ENCODE data around the gene PKHD1.

Gene PKHD1

DNA sequence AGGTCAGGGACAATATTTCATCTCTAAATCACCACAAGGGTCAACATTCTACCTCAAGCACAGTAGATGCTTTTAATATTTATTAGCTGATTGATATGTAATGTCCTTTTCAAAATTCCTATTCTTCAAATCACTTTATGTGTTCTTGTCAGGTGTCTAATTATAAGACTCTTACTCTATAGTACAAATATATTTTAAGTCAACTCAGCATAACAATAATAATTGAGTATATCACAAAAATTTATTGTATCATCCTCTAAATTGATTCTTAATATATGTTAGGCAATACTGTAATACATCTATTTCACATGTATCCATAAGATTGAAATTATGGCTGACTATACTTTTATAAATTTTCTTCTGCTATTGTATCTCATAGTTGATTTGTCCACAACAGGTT, 423.9 kb downstream of the PKHD1 start:
- no peak for DNase-seq
- TF ChIP-seq GATA1 (IDR thresholded peaks at IDR 0.05; ENCODE audit: low read depth, low read length) (no peak), POLR2A (IDR thresholded peaks at IDR 0.05; ENCODE audit: low read length) (no peak)

DNA sequence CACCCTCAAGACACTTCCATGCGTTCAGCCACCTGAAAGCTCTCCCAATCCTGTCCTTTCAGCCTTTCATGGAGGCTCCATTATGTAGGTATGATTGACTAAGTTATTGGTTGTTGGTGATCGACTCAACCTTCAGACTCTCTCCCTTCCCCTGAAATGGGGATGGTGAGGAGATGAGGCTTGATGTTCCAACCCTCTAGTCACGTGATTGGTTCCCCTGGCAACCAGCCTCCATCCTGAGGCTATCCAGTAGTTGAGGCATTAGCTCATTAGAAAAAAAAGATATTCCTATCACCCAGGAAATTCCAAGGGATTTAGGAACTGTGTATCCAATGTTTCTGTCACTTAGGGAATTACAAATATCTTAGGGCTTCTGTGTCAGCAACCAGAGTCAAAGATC, 426.6 kb downstream of the PKHD1 start:
- DNase-seq = no peak
- TF ChIP-seq POLR2A (IDR thresholded peaks at IDR 0.05; ENCODE audit: low read length) (no peak), GATA1 (IDR thresholded peaks at IDR 0.05; ENCODE audit: low read depth, low read length) (no peak)

DNA sequence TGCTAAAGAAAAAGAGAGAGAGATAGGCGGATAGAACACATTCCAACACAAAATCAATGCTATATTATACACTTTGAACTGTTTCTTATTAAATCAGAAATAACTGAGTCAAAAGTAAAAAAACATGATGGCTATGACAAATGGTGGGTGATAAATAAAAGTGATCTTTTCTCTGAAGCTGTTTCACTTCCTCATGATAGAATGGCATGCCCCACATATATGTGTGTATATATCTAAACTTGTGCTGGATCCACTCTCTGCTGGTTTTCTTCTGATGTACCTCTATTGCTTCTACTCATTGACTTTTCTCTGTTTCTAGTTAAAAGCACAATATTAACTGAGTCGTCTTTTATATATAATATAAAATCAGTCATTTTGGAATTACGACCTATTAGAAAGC, 429.9 kb downstream of the PKHD1 start:
- TF ChIP-seq POLR2A (IDR thresholded peaks at IDR 0.05; ENCODE audit: low read length) = no peak

DNA sequence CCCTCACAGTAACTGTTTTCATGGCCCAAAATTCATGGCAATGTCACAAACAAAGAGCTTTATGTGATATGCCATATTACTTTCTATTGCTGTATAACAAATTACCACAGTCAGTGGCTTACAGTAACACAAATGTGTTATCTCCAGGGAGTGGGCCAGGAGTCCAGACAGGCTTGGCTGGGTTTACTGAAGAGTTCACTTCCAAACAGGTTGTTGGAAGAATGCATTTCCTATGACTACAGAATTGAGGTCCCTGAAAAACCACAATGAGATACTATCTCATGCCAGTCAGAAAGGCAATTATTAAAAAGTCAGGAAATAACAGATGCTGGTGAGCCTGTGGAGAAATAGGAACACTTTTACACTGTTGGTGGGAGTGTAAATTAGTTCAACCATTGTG, 431.9 kb downstream of the PKHD1 start:
- TF ChIP-seq POLR2A (IDR thresholded peaks at IDR 0.05; ENCODE audit: low read length) = no peak
- no peak for TF ChIP-seq GATA1 (IDR thresholded peaks at IDR 0.05; ENCODE audit: low read depth, low read length)
- DNase-seq = no peak

More for the DNA sequence above, 429.9 kb downstream of the PKHD1 start:
- no peak for DNase-seq

DNA sequence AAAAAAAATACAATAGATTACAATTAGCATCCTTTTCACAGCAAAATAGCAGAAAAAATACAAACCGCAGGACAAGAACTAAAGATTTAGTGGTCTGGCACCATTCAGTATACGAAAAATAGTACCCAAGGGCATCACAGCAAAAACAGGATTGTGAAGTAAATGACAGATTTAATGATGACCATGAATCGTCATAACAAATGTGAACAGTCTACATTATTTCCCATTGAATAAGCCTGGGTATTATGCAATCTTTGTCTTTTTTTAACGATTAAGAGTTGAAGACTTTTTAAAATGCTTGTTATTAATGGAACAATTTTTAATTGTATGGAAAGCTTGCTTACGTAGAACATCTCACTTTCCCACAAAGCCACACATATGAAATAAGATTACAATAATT, 432.8 kb downstream of the PKHD1 start:
- no peak for DNase-seq
- TF ChIP-seq POLR2A (IDR thresholded peaks at IDR 0.05; ENCODE audit: low read length) (no peak), GATA1 (IDR thresholded peaks at IDR 0.05; ENCODE audit: low read depth, low read length) (no peak)

DNA sequence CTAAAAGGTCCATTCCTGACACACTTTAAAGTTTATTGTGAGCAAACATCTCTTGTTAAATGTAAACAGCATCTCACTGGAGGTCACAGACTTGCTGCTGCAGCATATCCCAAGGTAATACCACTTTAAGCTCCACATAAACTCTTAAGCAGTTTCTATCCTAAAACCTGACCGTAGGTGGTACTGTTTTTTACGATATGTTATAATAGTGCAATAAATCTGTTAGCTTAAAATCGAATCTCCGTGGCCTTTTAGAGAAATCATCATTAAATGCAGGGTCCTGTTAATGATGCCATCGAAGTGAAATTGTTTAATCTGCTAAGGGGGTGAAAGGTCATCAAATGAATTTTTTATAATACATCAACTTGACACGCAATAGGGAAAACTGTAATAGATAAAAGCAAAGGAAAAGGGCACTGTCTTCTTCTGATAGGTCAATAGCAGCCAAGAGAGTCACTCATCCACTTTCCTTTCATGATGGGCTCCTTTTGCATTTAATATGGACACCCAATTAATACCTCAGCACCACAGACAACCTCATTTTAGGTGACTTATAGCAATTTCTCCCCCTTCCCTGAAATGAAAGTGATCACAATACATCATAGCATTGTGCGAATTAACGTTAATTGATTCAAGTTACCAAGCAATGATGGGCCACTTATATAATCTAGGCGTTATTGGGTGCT, 436.1 kb downstream of the PKHD1 start:
- TF ChIP-seq GATA1 (IDR thresholded peaks at IDR 0.05; ENCODE audit: low read depth, low read length) = no peak
- no peak for TF ChIP-seq POLR2A (IDR thresholded peaks at IDR 0.05; ENCODE audit: low read length)
- no peak for DNase-seq

DNA sequence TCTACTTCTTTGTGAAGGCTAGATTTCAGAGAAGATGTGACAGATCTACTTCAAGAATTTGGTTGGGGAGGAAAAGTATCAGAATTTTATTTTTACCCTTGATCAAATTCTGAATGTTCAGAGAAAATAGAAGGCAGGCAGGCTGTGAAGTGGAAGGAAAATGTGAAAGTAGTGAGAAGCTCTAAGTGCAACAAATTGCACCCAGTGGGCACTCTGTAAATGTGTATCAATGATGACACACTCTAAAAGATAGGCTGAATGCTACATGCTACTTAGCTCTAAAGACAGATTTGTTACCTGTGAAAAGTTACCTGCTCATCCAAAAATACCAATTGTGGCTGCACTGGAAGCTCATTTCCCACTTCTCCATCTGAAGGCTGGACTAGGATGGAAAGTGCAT, 438.6 kb downstream of the PKHD1 start:
- no peak for TF ChIP-seq POLR2A (IDR thresholded peaks at IDR 0.05; ENCODE audit: low read length)
- TF ChIP-seq GATA1 (IDR thresholded peaks at IDR 0.05; ENCODE audit: low read depth, low read length) = no peak
- DNase-seq = no peak

DNA sequence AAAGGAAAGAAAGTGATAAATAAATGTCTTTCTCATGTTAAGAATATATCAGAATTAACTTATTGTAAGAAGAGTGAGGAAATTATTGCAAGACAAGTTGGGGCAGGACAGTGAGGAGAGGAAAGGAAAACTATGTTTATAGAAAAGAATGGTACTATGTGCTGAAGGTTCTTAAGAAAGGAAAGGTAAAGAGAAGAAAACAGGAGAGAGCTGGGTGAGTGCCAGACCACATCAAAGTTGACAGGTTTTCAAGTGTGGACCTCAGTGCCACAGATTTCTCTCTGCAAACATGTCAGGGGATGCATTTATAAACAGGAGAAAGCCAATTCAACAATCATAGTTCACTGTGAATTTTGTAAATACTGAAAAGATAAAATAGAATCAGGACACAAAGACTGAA, 439.2 kb downstream of the PKHD1 start:
- DNase-seq = no peak
- TF ChIP-seq GATA1 (IDR thresholded peaks at IDR 0.05; ENCODE audit: low read depth, low read length) = no peak
- no peak for TF ChIP-seq POLR2A (IDR thresholded peaks at IDR 0.05; ENCODE audit: low read length)

DNA sequence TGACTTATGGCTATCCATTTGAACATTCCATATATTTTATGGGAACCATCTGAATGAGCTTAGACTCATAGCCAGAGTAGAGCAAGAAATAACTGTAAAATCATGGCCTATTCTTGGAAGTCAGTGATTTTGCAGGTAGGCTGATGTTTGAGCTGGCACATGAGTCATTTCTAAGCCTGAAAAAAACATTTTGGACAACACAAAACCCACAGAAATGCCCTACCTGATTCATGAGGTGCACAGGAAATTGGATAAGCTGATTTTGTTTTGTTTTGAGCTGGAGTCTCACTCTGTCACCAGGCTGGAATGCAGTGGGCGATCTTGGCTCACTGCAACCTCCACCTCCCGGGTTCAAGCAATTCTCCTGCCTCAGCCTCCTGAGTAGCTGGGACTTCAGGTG, 443.0 kb downstream of the PKHD1 start:
- no peak for TF ChIP-seq GATA1 (IDR thresholded peaks at IDR 0.05; ENCODE audit: low read depth, low read length)
- TF ChIP-seq POLR2A (IDR thresholded peaks at IDR 0.05; ENCODE audit: low read length) = no peak
- no peak for DNase-seq

DNA sequence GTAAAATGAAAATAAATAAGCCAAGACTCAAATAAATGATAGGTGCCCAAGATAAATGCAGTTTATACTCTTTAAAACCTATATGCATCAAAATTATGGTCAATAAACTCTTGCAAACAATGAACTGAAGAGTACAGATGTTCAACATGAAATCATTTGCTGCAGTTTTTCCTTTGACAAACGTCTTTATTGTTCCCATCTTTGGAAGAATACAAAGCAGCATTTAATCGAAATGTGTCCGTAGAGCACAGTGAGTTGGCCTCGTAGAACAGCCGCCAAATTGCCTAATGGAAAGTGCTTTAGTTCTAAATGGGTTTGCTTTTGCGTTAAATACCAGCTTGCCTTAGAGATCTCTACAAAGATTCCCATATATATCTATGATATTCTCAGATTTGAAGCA, 447.4 kb downstream of the PKHD1 start:
- no peak for DNase-seq
- TF ChIP-seq GATA1 (IDR thresholded peaks at IDR 0.05; ENCODE audit: low read depth, low read length) = no peak
- TF ChIP-seq POLR2A (IDR thresholded peaks at IDR 0.05; ENCODE audit: low read length) = no peak

DNA sequence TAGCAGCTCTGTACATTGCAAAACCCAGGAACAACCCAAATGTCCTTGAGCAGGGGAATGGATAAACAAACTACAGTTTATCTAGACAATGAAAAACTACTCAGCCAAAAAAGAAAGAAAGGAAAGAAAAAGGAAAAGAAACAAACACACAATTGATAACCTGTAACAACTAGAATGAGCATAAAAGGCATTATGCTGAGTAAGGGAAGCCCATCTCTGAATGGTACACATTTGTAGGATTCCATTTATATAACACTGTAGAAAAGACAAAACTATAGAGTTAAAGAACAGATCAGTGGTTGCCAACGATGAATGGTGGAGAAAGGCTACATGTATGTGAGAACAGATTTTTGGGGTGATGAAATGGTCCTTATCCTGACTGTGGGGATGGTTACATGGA, 454.0 kb downstream of the PKHD1 start:
- no peak for DNase-seq
- TF ChIP-seq GATA1 (IDR thresholded peaks at IDR 0.05; ENCODE audit: low read depth, low read length) (no peak), POLR2A (IDR thresholded peaks at IDR 0.05; ENCODE audit: low read length) (no peak)

DNA sequence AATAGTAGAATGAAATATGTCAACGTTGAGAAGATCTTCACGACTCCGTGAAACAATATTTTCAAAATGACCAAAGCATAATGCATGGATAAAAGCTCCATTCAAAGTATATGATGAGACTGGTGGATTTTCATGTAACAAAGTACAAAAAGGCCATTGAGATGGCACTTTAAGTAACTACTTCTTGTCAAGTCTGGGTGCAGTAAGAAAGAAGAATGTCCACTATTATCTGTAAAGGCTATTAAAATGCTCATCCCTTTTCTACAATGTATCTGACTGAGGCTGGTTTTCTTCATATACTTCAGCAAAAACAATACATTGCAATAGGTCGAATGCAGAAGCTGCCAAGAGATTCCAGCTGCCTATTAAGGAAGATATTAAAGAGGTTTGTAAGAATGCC, 457.4 kb downstream of the PKHD1 start:
- DNase-seq = no peak
- TF ChIP-seq GATA1 (IDR thresholded peaks at IDR 0.05; ENCODE audit: low read depth, low read length) = no peak
- TF ChIP-seq POLR2A (IDR thresholded peaks at IDR 0.05; ENCODE audit: low read length) = no peak

DNA sequence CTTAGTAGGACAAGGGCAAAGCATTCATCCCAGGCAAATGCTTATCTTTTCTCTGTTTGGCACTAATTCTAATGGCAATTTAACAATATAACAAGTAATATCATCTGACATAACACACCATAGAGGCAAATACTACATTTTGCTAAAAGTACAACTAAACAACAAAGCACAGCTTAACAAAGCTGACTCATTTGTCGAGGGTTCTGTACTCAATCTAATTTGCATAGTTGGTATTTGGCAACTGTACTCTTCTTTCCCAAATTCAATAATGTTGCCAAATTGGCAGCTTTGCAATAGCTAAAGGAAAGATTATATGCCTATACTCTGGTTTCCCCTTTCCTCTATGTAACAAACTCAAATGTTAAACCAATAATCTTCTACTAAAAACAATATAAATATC, 461.0 kb downstream of the PKHD1 start:
- TF ChIP-seq GATA1 (IDR thresholded peaks at IDR 0.05; ENCODE audit: low read depth, low read length) = no peak
- TF ChIP-seq POLR2A (IDR thresholded peaks at IDR 0.05; ENCODE audit: low read length) = no peak
- DNase-seq = no peak

DNA sequence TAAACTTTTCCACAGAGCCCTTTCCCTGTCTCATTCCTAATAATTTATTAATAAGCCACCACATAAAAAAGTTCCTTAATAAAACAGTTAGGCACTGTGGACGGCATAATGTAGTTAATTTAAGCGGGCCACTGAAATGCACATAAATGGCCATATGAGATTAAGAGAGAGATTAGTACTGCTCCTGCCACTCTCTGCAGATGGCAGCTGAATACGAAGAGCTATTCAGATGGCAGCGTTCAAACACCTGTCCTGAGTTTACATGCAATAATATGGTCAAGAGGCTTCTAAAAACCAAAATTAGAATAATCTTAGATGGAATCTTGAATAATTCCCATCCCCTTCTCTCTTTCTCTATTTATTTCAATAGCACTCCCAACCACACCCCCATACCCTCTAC, 461.8 kb downstream of the PKHD1 start:
- TF ChIP-seq POLR2A (IDR thresholded peaks at IDR 0.05; ENCODE audit: low read length) = no peak
- TF ChIP-seq GATA1 (IDR thresholded peaks at IDR 0.05; ENCODE audit: low read depth, low read length) = no peak
- no peak for DNase-seq

DNA sequence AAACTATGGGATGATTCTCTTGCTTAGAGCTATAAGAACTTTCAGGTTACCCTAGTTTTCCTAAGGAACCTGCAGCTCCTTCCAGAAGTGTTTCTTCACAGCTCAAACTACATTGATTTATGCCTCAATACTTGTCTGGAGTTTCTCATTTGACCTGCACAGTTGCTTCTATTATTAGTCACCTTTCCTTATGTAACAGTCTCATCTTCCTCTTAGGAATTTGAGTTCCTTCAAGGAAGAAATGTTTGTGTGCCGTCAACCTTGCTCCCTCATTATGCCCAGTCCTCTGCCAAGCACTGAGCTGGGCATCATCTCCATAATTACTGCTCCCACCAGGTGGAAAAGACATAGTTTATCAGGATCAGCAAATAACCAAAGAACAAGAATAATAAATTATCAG, 466.4 kb downstream of the PKHD1 start:
- no peak for TF ChIP-seq POLR2A (IDR thresholded peaks at IDR 0.05; ENCODE audit: low read length)
- TF ChIP-seq GATA1 (IDR thresholded peaks at IDR 0.05; ENCODE audit: low read depth, low read length) = no peak
- DNase-seq = no peak
